GM15510 (cell line): ENCODE results near the gene GABBR2.

Experiments used
- POLR2A ChIP-seq: IDR thresholded peaks from 3 replicates; pipeline ENCODE4 v1.6.1; 2011; ENCODE audit warnings: borderline replicate concordance; ENCODE audit not compliant: insufficient read length; ENCODE audit errors: extremely low read depth

The GABBR2 gene

GRCh38 chr9:98602839-98603500, 105.8 kb downstream of the GABBR2 start:
- TF ChIP-seq POLR2A: no peak

- TF ChIP-seq POLR2A: no peak
Observed at GRCh38 chr9:98600631-98601030, 108.1 kb downstream of the GABBR2 start.

- TF ChIP-seq POLR2A: no peak
Observed at GRCh38 chr9:98599566-98600216, 109.0 kb downstream of the GABBR2 start.

GRCh38 chr9:98598861-98599260, 109.9 kb downstream of the GABBR2 start:
- TF ChIP-seq POLR2A: no peak

GRCh38 chr9:98597236-98597771, 111.4 kb downstream of the GABBR2 start:
- no peak for TF ChIP-seq POLR2A

- no peak for TF ChIP-seq POLR2A
Observed at GRCh38 chr9:98596486-98596885, 112.2 kb downstream of the GABBR2 start.

GRCh38 chr9:98594546-98595160, 114.1 kb downstream of the GABBR2 start:
- TF ChIP-seq POLR2A: no peak

GRCh38 chr9:98593354-98594253, 115.1 kb downstream of the GABBR2 start:
- no peak for TF ChIP-seq POLR2A

GRCh38 chr9:98591696-98592095, 117.0 kb downstream of the GABBR2 start:
- TF ChIP-seq POLR2A: no peak

GRCh38 chr9:98590101-98590500, 118.6 kb downstream of the GABBR2 start:
- TF ChIP-seq POLR2A: no peak

- no peak for TF ChIP-seq POLR2A
Observed at GRCh38 chr9:98589102-98589501, 119.6 kb downstream of the GABBR2 start.

GRCh38 chr9:98584059-98584458, 124.7 kb downstream of the GABBR2 start:
- TF ChIP-seq POLR2A: no peak

- no peak for TF ChIP-seq POLR2A
Observed at GRCh38 chr9:98583417-98583816, 125.3 kb downstream of the GABBR2 start.

GRCh38 chr9:98580956-98581355, 127.8 kb downstream of the GABBR2 start:
- no peak for TF ChIP-seq POLR2A

GRCh38 chr9:98579700-98580099, 129.0 kb downstream of the GABBR2 start:
- no peak for TF ChIP-seq POLR2A

- no peak for TF ChIP-seq POLR2A
Observed at GRCh38 chr9:98577446-98577845, 131.3 kb downstream of the GABBR2 start.

GRCh38 chr9:98576859-98577258, 131.9 kb downstream of the GABBR2 start:
- TF ChIP-seq POLR2A: no peak
